HAP-1 (cell line): ENCODE measurements around the gene NODAL.

Experiments used
- DNase-seq, 2 experiments: peaks; one replicate each; pipeline ENCODE4 v3.0.0-alpha.2; 2016 to 2020; ENCODE audit warnings: low spot score in 2 of 2
- H3K27me3 ChIP-seq: fragments of 250-450 bp; sonication (Bioruptor Pico); 2 replicates; pipeline ENCODE4 v1.5.1; 2020; ENCODE audit warnings: low read depth, mild to moderate bottlenecking, moderate library complexity
- H3K36me3 ChIP-seq: fragments of 250-450 bp; sonication (Bioruptor Pico); replicated peaks from 2 replicates; pipeline ENCODE4 v1.5.1; 2020; ENCODE audit warnings: mild to moderate bottlenecking
- H3K4me1 ChIP-seq: fragments of 250-450 bp; sonication (Bioruptor Pico); 2 replicates; pipeline ENCODE4 v1.5.1; 2020; ENCODE audit warnings: mild to moderate bottlenecking
- H3K4me3 ChIP-seq: fragments of 250-450 bp; sonication (Bioruptor Pico); 2 replicates; pipeline ENCODE4 v1.5.1; 2020; ENCODE audit warnings: mild to moderate bottlenecking, moderate library complexity
- H3K9me3 ChIP-seq: fragments of 250-450 bp; sonication (Bioruptor Pico); 2 replicates; pipeline ENCODE4 v1.5.1; 2020; ENCODE audit warnings: mild to moderate bottlenecking, moderate library complexity
- in situ Hi-C: fragments of 300-500 bp; cut with MboI; formaldehyde crosslinking; loops from 3 replicates; pipeline ENCODE4 v1.14.3; 2020; ENCODE audit warnings: low sequenced_read_pairs, inconsistent platforms, mixed read lengths

NODAL gene

DNA sequence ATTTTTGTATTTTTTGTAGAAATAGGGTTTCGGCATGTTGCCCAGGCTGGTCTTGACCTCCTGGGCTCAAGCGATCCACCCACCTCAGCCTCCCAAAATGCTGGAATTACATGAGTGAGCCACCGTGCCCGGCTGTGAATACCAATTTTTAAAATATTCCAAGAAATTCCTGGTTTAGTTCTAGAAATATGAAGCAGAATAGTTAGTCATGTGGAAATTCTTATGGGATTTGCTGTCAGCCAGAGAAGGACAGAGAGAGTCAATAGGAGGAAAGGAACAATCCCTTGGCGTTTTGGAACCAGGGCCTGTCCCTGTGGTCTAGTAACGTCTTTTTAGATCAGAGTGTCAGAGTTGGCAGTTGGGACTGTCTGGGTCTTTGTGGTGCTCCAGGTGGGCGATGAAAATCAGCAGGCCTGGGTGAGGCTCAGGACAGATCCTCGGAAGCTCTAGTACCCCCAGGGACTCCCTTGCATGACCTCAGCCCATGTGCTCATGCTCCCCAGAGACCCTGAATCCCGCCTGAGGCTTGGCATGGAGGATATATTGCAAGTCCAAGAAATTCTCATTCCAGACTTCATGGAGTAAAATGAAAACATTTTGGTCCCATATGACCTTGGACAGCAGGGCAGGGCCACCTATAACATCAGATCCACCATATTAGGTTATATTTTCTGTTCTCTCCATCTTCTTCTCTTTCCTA lies 7.8 kb downstream of the NODAL start:
- Histone ChIP-seq H3K4me1 (no peaks in the 10 kb centered on the region), H3K9me3 (no peaks in the 10 kb centered on the region), H3K4me3 (no peak overlapping the region), H3K27me3 (no peaks in the 10 kb centered on the region; the same call in 1 of the 2 replicates), H3K36me3 (peaks cover 10% of the 10 kb centered on the region)
- in situ Hi-C loops, result no loop called here
- DNase-seq, result no peak

GRCh38 chr10:70432561-70433263 lies 8.8 kb downstream of the NODAL start:
- H3K9me3 ChIP-seq, result no peaks in the 10 kb centered on the region
- H3K36me3 ChIP-seq, result peaks cover 10% of the 10 kb centered on the region
- H3K27me3 ChIP-seq, result no peaks in the 10 kb centered on the region
- in situ Hi-C loops, result no loop called here
- no peak overlapping the region for H3K4me3 ChIP-seq
- DNase-seq, result no peak
- no peaks in the 10 kb centered on the region for H3K4me1 ChIP-seq

DNA sequence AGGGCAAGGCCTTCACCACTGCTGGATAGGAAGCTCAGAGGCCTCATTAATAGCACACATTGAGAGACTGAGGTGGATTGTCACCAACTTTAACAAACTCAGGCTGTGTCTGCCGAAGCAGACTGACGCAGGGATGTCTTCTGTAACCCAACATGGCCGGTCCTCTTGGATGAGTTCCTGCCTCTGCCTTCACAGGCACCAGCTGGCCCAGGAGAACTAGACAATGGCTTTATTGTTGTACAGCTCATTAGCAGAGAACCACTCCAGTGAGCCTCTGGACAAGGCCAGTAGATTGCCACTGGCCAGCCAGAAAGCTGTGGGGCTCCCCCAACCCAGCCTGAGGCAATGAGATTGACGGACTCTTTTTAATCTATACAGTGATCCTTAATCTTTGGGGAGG lies 9.4 kb downstream of the NODAL start:
- in situ Hi-C loops, result no loop called here
- DNase-seq, result no peak
- H3K27me3 ChIP-seq, result no peaks in the 10 kb centered on the region
- H3K36me3 ChIP-seq, result peaks cover 15% of the 10 kb centered on the region
- no peaks in the 10 kb centered on the region for H3K4me1 ChIP-seq
- H3K9me3 ChIP-seq, result no peaks in the 10 kb centered on the region
- H3K4me3 ChIP-seq, result no peak overlapping the region

DNA sequence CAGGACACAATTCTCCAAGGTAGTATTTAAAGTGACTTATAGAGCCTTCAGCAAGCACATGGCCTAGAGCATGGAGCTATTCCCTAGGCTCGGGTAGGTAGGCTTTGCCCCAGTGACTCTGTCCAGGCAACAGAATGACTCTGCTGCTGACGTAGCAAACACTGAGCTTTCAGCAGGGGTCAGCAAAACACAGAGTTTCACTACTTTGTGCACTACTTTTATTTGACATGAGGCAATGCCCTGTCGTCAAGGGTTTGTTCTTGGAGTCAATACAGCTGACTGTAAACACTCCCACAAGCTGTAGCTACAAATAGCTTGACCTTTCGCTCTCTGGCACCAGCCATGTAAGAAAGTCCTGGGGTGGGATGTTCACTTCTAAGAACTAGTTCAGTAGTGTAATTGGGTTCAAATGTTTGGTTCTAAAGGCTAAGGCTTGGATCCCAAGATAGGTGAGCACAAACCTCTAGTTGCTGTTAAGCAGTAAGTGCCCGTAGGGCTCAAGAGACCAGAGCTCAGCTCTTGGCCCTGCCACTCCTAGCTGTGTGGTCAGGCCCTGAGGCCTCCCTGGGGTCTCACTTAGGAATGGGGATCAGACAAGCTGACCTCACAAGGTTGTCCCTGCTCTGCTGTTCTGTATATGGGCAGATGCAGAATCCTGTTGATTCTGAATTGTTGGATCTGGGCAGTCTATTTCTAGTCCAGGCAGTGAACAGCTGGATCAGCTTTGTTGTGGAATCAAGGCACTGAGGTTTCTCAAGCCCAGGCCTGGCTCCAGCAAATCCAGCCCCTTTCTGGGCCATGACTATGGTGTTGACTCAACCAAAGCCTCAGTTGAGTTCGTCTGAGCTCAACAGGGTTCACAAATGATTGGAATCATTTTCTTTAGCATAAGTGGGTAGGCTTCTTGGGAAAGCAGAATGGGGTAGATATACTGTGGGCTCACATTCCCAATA lies 10.7 kb downstream of the NODAL start:
- Histone ChIP-seq H3K36me3 (peaks cover 24% of the 10 kb centered on the region), H3K9me3 (no peaks in the 10 kb centered on the region), H3K4me3 (no peak overlapping the region), H3K4me1 (no peaks in the 10 kb centered on the region), H3K27me3 (no peaks in the 10 kb centered on the region)
- in situ Hi-C loops, result no loop called here
- DNase-seq, result no peak

GRCh38 chr10:70426823-70427222 lies 14.7 kb downstream of the NODAL start:
- in situ Hi-C loops, result no loop called here
- H3K36me3 ChIP-seq, result peaks cover 62% of the 10 kb centered on the region
- no peak for DNase-seq
- no peaks in the 10 kb centered on the region for H3K4me1 ChIP-seq
- no peak overlapping the region for H3K4me3 ChIP-seq
- H3K27me3 ChIP-seq, result no peaks in the 10 kb centered on the region
- H3K9me3 ChIP-seq, result no peaks in the 10 kb centered on the region

GRCh38 chr10:70425096-70425495 lies 16.4 kb downstream of the NODAL start:
- no peak overlapping the region for H3K4me3 ChIP-seq
- no peaks in the 10 kb centered on the region for H3K4me1 ChIP-seq
- no peaks in the 10 kb centered on the region for H3K9me3 ChIP-seq
- in situ Hi-C loops, result no loop called here
- no peak for DNase-seq
- no peaks in the 10 kb centered on the region for H3K27me3 ChIP-seq
- peaks cover 72% of the 10 kb centered on the region for H3K36me3 ChIP-seq

DNA sequence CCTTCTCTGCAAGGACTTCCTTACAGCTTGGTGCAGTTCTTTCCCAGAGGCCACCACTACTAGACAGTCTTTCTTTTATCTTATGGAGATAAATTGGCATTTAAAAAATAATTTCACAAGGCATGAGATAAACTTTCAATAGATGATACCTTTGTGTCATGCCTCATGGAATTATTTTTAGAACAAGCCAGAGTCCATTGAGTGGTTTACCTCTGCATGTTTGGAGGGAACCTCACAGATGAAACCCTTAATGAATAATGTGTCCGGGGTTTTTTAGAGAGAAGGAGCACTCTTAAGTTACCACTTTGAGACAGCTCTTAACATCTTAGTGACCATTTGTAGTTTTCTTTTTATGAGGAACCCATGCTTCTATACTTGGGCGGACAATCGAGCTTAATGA lies 17.2 kb downstream of the NODAL start:
- peaks cover 69% of the 10 kb centered on the region for H3K36me3 ChIP-seq
- no peaks in the 10 kb centered on the region for H3K4me1 ChIP-seq
- in situ Hi-C loops, result no loop called here
- H3K9me3 ChIP-seq, result no peaks in the 10 kb centered on the region
- DNase-seq, result no peak
- H3K4me3 ChIP-seq, result no peak overlapping the region
- no peaks in the 10 kb centered on the region for H3K27me3 ChIP-seq

- Histone ChIP-seq H3K4me1 (no peaks in the 10 kb centered on the region), H3K36me3 (peaks cover 35% of the 10 kb centered on the region), H3K9me3 (no peaks in the 10 kb centered on the region), H3K4me3 (no peak overlapping the region), H3K27me3 (no peaks in the 10 kb centered on the region)
- DNase-seq, result no peak
- in situ Hi-C loops, result no loop called here
These were observed 22.8 kb downstream of the NODAL start for GRCh38 chr10:70418713-70419112.

DNA sequence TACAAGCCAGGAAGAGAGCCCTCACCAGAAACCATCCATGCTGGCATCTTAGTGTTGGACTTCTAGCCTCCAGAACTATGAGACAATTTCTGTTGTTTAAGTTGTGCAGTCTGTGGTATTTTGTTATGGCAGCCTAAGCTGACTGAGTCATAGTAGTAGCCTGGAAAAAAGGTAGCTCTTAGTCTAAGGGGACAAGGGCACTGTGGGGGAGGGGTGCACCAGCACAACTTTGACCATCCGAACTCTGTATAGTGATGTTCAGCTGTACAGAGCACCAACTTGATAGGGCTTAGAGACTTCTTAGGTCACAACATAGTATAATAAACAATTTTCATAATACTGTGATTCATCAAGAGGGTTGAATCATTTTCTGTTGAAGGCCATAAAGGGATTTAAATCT lies 23.3 kb downstream of the NODAL start:
- Histone ChIP-seq H3K27me3 (no peaks in the 10 kb centered on the region), H3K36me3 (peaks cover 30% of the 10 kb centered on the region), H3K4me1 (no peaks in the 10 kb centered on the region), H3K9me3 (no peaks in the 10 kb centered on the region), H3K4me3 (no peak overlapping the region)
- DNase-seq, result no peak
- in situ Hi-C loops, result no loop called here

DNA sequence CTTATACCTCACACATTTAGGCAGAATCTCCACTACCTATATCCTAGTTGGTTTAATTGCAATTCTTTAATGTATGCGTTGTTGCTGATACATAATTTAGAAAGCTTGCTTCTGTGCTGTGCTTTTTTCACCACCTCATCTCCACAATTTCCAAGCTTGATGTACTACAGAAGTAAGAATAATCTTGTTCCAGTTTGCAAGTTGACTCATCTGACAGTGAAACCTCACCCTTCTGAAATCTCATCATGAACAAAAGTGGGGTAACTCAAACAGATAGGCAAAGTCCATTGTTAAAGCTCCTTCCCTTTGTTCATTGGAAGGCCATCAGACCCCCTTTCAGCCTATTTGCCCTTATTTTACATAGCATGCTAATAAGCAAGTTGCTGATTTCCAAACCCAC lies 23.9 kb downstream of the NODAL start:
- Histone ChIP-seq H3K9me3 (no peaks in the 10 kb centered on the region), H3K36me3 (peaks cover 23% of the 10 kb centered on the region), H3K27me3 (no peaks in the 10 kb centered on the region), H3K4me3 (no peak overlapping the region), H3K4me1 (peaks cover 5% of the 10 kb centered on the region)
- DNase-seq, result no peak
- in situ Hi-C loops, result no loop called here

DNA sequence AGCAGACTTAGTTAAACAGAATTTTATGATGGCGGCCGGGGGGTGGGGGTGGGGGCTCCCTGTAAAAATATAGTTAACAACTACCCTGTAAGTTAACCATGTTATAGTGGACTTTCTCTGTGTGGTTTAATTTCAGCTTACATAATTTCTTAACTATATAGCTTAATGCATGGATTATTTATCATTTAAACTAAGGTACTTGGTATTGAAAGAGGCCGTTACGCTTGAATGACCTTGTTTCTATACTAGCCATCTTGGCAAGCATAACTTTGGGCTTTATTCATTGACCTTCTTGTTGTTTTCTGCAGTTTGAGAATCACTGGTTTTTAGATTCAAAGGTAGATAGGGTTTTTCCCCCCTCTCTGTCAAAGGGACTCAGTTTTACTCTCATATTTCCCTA lies 29.1 kb downstream of the NODAL start:
- no peaks in the 10 kb centered on the region for H3K9me3 ChIP-seq
- no peak overlapping the region for H3K4me3 ChIP-seq
- peak; percentile 31 to 60 for DNase-seq
- H3K36me3 ChIP-seq, result peaks cover 3% of the 10 kb centered on the region
- in situ Hi-C loops, result no loop called here
- H3K4me1 ChIP-seq, result peaks cover 28% of the 10 kb centered on the region
- no peaks in the 10 kb centered on the region for H3K27me3 ChIP-seq

DNA sequence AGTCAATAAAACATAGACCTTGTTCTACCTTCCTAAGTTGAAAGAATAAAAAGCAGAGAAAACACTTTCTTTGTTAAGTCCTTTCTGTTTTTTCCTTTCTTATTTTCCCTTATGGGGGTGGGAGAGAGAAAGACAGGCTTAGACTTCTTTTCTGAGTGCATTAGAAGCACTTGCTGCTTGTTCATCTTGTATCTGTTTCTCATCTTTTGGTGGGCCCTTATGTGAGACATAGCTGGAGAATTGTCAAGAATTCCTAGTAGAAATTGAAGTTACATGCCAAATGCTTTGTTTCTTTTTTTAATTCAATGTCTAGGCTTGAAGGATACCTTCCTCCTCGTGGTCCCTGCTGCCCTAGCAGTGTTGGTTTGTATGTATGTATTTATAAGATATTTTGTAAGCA lies 30.9 kb downstream of the NODAL start:
- Histone ChIP-seq H3K36me3 (peaks cover 7% of the 10 kb centered on the region), H3K27me3 (no peaks in the 10 kb centered on the region), H3K4me1 (peaks cover 40% of the 10 kb centered on the region), H3K9me3 (no peaks in the 10 kb centered on the region), H3K4me3 (no peak overlapping the region)
- in situ Hi-C loops, result no loop called here
- no peak for DNase-seq

DNA sequence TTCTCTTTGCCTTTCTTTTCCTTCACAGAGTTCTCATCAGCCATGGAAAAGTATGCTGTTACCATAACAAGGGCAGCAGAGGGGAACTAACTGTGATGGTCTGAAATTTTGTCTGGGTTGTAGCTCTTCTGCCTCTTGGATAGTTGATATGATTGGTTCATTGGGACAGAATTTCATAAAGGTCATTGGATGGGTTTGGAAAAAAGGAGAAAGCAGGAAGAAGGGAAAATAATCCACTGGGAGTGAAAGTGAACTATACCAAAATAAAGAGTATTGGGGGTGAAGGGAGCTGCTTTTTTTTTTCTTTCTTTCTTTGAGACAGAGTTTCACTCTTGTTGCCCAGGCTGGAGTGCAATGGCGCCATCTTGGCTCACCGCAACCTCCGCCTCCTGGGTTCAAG lies 31.7 kb downstream of the NODAL start:
- Histone ChIP-seq H3K9me3 (no peaks in the 10 kb centered on the region), H3K4me1 (peaks cover 46% of the 10 kb centered on the region), H3K4me3 (no peak overlapping the region), H3K36me3 (peaks cover 7% of the 10 kb centered on the region), H3K27me3 (no peaks in the 10 kb centered on the region)
- in situ Hi-C loops, result no loop called here
- DNase-seq, result no peak
